ENCODE data around the gene TM4SF20.
A peak's percentile ranks its signal among the peaks of the same experiment; 100 is the strongest.

Gene TM4SF20

GRCh38 chr2:227377467-227378351 lies 1.4 kb downstream of the TM4SF20 start:
- TF ChIP-seq CTCF (IDR thresholded peaks at IDR 0.05) = no peak
- H3K36me3 ChIP-seq = no peaks in the 10 kb centered on the region
- no peaks in the 10 kb centered on the region for H3K9me3 ChIP-seq
- no peak overlapping the region for H3K27ac ChIP-seq
- peaks cover 30% of the 10 kb centered on the region for H3K27me3 ChIP-seq
- peaks cover 0 to 8% of the 10 kb centered on the region in 2 experiments for H3K4me1 ChIP-seq (ENCODE audit: control insufficient read depth in 1 of 2, insufficient read depth in 1 of 2, low read depth in 1 of 2, low read length in 1 of 2)
- H3K4me3 ChIP-seq (ENCODE audit: low read depth in 1 of 2, low read length in 1 of 2) = no peak overlapping the region

- peaks cover 30% of the 10 kb centered on the region for H3K27me3 ChIP-seq
- H3K4me3 ChIP-seq (ENCODE audit: low read depth in 1 of 2, low read length in 1 of 2) = no peak overlapping the region
- no peak for TF ChIP-seq CTCF (IDR thresholded peaks at IDR 0.05)
- H3K9me3 ChIP-seq = no peaks in the 10 kb centered on the region
- peaks cover 0 to 8% of the 10 kb centered on the region in 2 experiments for H3K4me1 ChIP-seq (ENCODE audit: control insufficient read depth in 1 of 2, insufficient read depth in 1 of 2, low read depth in 1 of 2, low read length in 1 of 2)
- H3K27ac ChIP-seq = no peak overlapping the region
- no peaks in the 10 kb centered on the region for H3K36me3 ChIP-seq
These were observed 2.3 kb downstream of the TM4SF20 start for GRCh38 chr2:227376656-227377396.

GRCh38 chr2:227374158-227374557 lies 4.9 kb downstream of the TM4SF20 start:
- H3K36me3 ChIP-seq = no peaks in the 10 kb centered on the region
- no peak for TF ChIP-seq CTCF (IDR thresholded peaks at IDR 0.05)
- H3K9me3 ChIP-seq = no peaks in the 10 kb centered on the region
- H3K27me3 ChIP-seq = peaks cover 26% of the 10 kb centered on the region
- H3K4me3 ChIP-seq (ENCODE audit: low read depth in 1 of 2, low read length in 1 of 2) = no peak overlapping the region
- H3K4me1 ChIP-seq (ENCODE audit: control insufficient read depth in 1 of 2, insufficient read depth in 1 of 2, low read depth in 1 of 2, low read length in 1 of 2) = peaks cover 21 to 31% of the 10 kb centered on the region in 2 experiments
- H3K27ac ChIP-seq = no peak overlapping the region

- no peak for TF ChIP-seq CTCF (IDR thresholded peaks at IDR 0.05)
- H3K36me3 ChIP-seq = no peaks in the 10 kb centered on the region
- no peak overlapping the region for H3K4me3 ChIP-seq (ENCODE audit: low read depth in 1 of 2, low read length in 1 of 2)
- H3K27ac ChIP-seq = no peak overlapping the region
- peaks cover 18% of the 10 kb centered on the region for H3K27me3 ChIP-seq
- H3K4me1 ChIP-seq (ENCODE audit: control insufficient read depth in 1 of 2, insufficient read depth in 1 of 2, low read depth in 1 of 2, low read length in 1 of 2) = peaks cover 21 to 39% of the 10 kb centered on the region in 2 experiments
- no peaks in the 10 kb centered on the region for H3K9me3 ChIP-seq
These were observed 5.7 kb downstream of the TM4SF20 start for GRCh38 chr2:227373389-227373788.

- H3K9me3 ChIP-seq = no peaks in the 10 kb centered on the region
- H3K27ac ChIP-seq = peak overlapping the region; percentile 54
- TF ChIP-seq CTCF (IDR thresholded peaks at IDR 0.05) = no peak
- peaks cover 18% of the 10 kb centered on the region for H3K27me3 ChIP-seq
- H3K4me3 ChIP-seq (ENCODE audit: low read depth in 1 of 2, low read length in 1 of 2) = peak overlapping the region; percentile 12
- H3K36me3 ChIP-seq = no peaks in the 10 kb centered on the region
- H3K4me1 ChIP-seq (ENCODE audit: control insufficient read depth in 1 of 2, insufficient read depth in 1 of 2, low read depth in 1 of 2, low read length in 1 of 2) = peaks cover 26 to 39% of the 10 kb centered on the region in 2 experiments
These were observed 8.3 kb downstream of the TM4SF20 start for GRCh38 chr2:227370791-227371312.

All from neutrophil (primary cell).